ENCODE measurements around the gene LOXL4.

LOXL4 gene

DNA sequence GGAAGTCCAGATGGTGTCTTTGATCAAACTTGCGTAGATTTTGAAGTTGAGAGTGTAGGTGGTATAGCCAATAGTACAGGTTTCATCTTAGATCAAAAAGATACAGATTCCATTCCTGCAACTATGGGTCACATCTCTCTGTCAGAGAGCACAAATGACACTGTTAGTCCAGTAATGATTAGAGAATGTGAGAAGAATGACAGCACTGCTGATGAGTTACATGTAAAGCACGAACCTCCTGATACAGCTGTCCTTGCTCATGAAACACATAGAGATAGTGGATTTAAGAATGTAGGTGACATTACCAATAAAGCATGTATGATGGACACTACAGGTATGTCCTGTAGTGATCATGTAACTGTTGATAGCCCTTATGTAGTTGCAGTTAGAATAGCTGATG, 59.1 kb downstream of the LOXL4 start:
- DNase-seq (ENCODE audit: low read depth in 2 of 2): peak in 1 of 2 donors; percentile 29
- TF ChIP-seq, protein P1, sequence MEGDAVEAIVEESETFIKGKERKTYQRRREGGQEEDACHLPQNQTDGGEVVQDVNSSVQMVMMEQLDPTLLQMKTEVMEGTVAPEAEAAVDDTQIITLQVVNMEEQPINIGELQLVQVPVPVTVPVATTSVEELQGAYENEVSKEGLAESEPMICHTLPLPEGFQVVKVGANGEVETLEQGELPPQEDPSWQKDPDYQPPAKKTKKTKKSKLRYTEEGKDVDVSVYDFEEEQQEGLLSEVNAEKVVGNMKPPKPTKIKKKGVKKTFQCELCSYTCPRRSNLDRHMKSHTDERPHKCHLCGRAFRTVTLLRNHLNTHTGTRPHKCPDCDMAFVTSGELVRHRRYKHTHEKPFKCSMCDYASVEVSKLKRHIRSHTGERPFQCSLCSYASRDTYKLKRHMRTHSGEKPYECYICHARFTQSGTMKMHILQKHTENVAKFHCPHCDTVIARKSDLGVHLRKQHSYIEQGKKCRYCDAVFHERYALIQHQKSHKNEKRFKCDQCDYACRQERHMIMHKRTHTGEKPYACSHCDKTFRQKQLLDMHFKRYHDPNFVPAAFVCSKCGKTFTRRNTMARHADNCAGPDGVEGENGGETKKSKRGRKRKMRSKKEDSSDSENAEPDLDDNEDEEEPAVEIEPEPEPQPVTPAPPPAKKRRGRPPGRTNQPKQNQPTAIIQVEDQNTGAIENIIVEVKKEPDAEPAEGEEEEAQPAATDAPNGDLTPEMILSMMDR (IDR thresholded peaks at IDR 0.05; ENCODE audit: low read depth, low read length): no peak
- no peak overlapping the region for H3K4me3 ChIP-seq (replicated peaks in 1 of 2; ENCODE audit: low read depth in 2 of 2, low read length in 2 of 2)

DNA sequence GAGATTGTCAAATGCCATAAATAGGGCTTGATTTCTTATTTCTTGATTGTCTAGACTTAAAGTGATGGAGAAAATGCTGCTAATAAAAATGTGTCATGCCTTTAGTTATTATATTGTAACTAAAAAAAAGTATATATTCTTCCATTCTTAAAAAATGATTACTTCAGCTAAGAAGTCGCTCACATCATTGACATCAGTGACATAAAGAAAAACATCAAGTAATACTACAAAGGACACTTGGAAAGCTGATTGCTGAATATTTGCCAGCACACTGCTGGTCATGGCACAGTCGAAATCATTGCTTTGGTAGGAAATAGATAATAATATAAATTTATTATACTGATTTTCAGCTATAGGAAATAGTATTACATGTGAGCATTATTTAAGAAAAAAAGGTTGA, 62.6 kb downstream of the LOXL4 start:
- TF ChIP-seq, protein P1 (IDR thresholded peaks at IDR 0.05; ENCODE audit: low read depth, low read length): no peak
- no peak overlapping the region for H3K4me3 ChIP-seq (replicated peaks in 1 of 2; ENCODE audit: low read depth in 2 of 2, low read length in 2 of 2)
- DNase-seq (ENCODE audit: low read depth in 2 of 2): no peak

- TF ChIP-seq, protein P1 (IDR thresholded peaks at IDR 0.05; ENCODE audit: low read depth, low read length): no peak
- no peak overlapping the region for H3K4me3 ChIP-seq (replicated peaks in 1 of 2; ENCODE audit: low read depth in 2 of 2, low read length in 2 of 2)
- DNase-seq (ENCODE audit: low read depth in 2 of 2): no peak
Measured at GRCh38 chr10:98202378-98202777, 65.6 kb downstream of the LOXL4 start.

GRCh38 chr10:98201760-98202159, 66.2 kb downstream of the LOXL4 start:
- TF ChIP-seq, protein P1 (IDR thresholded peaks at IDR 0.05; ENCODE audit: low read depth, low read length): no peak
- no peak for DNase-seq (ENCODE audit: low read depth in 2 of 2)
- no peak overlapping the region for H3K4me3 ChIP-seq (replicated peaks in 1 of 2; ENCODE audit: low read depth in 2 of 2, low read length in 2 of 2)

Data from cardiac fibroblast (primary cell).